ENCODE measurements around the gene SRSF10.
"Not testable (repeated sequence)": the region's sequence is repeated elsewhere in the genome, so short reads cannot be mapped to it uniquely, and the experiment has no call there.

Gene SRSF10

GRCh38 chr1:23996700-23997229, 16.6 kb upstream of the SRSF10 start:
- no peak for DNase-seq

DNA sequence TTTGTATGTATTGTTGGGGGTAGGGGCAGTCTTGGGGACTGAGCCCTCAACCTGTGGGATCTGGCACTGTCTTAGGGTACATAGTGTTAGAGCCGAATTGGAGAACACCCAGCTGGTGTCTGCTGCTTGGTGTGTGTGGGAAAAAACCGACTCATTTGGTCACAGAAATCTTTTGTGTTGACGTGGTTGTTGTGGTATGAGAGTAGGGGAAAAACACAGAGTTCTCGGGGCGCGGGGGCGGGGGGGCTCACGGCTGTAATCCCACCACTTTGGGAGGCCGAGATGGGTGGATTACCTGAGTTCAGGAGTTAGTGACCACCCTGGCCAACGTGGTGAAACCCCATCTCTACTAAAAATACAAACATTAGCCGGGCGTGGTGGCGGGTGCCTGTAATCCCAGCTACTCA, 15.3 kb upstream of the SRSF10 start:
- no peak for DNase-seq

DNA sequence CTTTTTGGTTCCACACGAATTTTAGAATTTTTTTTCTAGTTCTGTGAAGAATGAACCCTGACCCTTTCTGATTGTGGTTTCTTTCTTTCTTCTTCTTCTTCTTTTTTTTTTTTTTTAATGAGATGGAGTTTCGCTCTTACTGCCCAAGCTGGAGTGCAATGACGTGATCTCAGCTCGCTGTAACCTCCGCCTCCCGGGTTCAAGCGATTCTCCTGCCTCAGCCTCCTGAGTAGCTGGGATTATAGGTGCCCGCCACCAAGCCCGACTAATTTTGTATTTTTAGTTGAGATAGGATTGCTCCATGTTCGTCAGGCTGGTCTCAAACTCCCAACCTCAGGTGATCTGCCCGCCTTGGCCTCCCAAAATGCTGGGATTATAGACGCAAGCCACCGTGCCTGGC, 11.9 kb upstream of the SRSF10 start:
- DNase-seq = not testable (repeated sequence)

- no peak for DNase-seq
Observed at GRCh38 chr1:23989263-23989662, 9.1 kb upstream of the SRSF10 start.

DNA sequence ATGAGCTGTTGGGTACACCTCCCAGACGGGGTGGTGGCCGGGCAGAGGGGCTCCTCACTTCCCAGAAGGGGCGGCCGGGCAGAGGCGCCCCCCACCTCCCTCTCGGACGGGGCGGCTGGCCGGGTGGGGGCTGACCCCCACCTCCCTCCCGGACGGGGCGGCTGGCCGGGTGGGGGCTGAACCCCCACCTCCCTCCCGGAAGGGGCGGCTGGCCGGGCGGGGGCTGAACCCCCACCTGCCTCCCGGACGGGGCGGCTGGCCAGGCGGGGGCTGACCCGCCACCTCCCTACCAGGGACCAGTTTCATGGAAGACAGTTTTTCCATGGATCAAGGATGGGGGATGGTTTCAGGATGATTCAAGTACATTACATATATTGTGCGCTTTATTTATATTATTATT, 6.9 kb upstream of the SRSF10 start:
- not testable (repeated sequence) for DNase-seq

DNA sequence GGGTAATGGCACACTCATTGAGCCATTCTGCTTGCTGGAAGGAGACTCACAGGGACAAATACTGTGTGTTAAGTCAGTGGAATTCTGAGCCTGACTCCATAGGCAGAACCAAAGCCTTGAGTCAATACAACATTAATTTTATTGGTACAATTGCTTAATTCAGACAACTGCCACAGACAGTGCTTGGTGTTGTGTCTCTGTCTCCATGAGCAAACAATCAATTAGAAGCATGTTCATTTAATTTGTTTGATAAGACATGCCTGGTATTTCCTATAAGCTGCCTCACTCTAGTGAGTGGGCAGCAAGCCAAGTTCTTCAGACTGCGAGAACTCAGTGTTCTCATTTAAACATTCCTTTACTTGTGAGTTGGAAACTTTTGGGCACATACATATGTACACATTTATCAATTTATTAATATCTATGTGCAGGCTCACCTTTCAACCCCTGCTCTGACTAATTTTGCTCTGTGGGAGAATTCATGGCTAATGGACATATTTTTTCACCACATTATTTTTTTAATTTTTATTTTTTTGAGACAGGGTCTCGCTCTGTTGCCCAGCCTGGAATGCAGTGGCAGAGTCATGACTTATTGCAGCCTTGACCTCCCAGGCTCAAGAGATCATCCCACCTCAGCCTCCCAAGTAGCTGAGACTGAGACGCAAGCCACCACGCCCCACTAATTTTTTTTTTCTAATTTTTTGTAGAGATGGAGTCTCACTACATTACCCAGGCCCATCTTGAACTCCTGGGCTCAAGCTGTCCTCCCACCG, 4.5 kb upstream of the SRSF10 start:
- DNase-seq = no peak

DNA sequence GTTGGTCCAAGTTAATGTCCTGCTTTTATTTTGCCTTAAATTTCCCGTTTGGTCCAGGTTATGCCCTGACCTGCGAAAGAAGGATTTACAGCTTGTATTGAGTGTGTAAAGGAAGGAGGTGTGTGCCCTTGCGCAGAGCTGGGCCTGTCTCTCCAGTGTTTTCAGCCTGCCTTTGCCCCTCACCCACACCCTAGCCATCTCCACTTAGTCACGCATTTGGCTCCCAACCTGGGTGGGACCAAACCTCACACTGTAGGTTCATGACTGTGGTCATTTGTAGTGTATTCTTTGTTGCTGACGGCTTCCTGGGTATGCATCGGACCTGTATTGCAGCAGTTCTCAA, 572 bp upstream of the SRSF10 start:
- no peak for DNase-seq

GRCh38 chr1:23979387-23979880, 693 bp downstream of the SRSF10 start:
- no peak for DNase-seq

DNA sequence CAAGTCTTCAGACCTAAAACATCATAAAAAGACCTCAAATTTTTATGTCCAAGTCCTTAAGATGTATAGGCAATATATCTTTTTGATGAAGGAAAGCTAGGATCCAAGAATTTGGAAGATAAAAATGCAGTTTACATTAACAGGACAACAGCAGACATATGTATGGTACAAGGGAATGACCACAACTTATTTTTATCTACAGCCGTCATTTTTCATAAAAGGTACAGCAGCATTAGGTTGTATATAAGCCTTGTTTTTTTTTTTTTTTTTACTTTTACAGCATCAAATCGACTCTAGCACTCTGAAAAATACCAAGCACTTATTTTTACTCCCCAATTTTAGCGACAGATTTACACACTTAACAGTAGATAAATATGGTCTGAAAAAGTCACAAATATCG, 1.3 kb downstream of the SRSF10 start:
- DNase-seq = no peak

DNA sequence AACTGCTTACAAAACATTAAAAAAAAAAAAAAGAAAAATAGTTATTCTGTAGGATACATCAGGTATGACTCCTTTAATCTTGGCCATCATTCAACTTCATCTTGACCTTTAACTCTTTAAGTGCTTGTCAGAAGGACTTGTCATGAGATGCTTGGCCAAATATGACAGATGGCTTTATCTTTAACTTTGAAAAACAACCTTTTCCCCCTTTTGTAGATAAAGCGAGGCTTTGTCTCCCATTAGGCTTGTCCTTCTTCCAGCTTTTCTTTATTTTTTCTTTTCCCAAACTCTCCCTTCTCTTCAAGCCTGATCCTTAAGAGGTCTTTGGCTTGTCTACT, 2.3 kb downstream of the SRSF10 start:
- DNase-seq = no peak

GRCh38 chr1:23977187-23977853, 2.8 kb downstream of the SRSF10 start:
- DNase-seq = no peak

DNA sequence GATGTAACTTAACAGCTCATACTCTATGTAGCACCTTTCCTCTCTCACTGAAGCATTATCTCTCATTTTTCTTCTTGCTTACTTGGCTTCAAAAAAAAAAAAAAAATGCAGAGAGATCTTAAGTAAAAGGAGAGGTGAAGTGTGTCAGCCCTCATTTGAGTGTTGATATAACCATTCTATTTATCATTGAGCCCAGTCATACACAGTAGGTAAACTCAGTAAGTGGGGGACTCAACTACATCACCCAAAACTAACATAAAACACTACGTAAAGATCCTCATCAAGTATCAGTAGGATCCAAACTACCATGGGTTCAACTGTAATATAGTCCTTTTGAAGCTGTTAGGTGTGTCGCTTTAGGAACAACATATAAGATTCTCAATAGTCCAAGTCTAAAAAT, 12.3 kb downstream of the SRSF10 start:
- DNase-seq = no peak

GRCh38 chr1:23966973-23967493, 13.1 kb downstream of the SRSF10 start:
- no peak for DNase-seq

DNA sequence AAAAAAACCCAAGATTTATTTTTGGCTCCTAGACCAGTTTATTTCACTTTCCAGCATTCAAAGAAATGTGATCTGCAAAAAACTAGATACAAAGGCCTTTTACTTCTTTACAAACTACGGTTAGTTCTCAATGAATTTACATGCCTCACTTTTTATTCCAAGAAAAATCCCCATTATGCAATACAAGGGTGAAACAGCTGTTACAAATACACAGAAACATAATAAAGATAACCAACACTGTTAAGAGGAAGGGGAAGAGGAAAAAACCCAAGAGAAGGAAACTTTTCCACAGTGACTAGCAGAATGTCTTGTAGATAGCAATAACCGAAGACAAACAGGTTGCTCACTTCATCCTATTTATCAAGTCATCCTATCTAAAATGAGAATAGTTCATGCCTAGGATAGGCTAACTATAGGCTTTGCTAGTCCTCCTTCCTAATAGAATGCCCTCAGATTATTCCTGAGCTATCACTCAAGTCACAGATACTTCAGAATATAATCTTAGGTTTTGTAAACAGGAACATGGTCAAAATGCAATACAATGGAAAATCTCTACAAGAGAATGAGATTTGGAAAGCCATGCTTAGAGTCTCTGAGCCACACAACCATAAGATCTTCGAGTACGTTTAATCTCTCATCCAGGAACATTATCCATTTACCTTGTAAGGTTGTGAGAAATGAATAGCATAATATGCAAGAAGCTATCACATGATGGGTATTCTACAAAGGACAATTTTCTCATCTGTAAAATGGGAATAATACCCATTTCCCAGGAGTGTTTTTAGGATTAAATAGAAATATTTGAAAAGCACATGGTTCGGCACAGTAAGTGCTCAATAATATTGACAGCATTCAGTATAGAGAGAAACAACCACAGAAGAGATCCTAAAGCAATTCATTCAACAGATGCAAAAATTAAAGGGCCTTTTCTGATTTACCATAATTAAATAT, 15.1 kb downstream of the SRSF10 start:
- no peak for DNase-seq

DNA sequence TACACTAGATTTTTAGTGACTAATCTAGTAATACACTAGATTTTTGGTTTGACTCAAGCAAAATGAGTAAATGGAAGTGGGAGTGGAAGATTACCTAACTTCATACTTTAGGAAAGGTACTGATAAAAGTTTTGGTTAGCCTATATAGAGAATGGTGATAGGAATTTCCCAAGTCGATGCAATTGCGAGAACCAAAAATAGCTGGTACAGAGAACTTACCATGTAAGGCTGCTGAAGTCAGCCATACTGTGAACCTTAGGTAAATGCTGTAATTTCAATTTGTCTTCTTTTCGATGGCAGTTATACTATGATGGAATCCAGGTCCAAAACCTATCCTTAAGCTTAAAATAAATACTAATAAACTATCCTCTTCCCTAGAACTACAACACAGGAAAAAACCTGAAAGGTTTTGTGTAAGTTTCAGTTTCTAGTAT, 15.9 kb downstream of the SRSF10 start:
- no peak for DNase-seq

DNA sequence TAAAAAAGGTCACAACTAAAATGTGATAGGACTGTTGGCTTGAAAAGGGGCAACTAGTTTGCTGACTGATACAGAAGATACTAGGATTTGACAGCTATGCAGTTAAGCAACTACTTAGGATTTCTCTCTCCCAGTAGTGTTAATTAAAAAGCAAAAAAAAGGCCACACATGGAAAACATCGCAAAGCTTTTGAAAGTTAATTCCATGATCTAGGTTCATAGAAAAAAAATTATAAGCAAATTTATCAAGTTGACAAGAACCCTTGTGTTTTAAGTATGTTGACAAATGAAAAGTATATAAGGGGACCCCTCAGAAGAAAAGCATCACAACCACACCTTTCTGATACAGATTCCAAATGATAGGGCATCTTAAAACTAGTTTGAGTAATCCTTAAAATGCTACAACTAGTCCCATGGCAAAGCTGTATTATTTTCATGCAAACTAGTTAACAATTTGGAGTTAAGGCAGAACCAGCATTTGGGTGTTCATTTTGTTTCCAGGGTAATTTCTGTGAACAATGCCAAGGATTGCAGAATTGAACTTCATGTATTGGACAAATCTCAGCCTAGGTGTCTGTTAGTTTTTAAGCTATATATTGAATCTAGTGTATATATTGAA, 16.4 kb downstream of the SRSF10 start:
- DNase-seq = no peak

- no peak for DNase-seq
Observed at GRCh38 chr1:23960291-23961020, 19.7 kb downstream of the SRSF10 start.

DNA sequence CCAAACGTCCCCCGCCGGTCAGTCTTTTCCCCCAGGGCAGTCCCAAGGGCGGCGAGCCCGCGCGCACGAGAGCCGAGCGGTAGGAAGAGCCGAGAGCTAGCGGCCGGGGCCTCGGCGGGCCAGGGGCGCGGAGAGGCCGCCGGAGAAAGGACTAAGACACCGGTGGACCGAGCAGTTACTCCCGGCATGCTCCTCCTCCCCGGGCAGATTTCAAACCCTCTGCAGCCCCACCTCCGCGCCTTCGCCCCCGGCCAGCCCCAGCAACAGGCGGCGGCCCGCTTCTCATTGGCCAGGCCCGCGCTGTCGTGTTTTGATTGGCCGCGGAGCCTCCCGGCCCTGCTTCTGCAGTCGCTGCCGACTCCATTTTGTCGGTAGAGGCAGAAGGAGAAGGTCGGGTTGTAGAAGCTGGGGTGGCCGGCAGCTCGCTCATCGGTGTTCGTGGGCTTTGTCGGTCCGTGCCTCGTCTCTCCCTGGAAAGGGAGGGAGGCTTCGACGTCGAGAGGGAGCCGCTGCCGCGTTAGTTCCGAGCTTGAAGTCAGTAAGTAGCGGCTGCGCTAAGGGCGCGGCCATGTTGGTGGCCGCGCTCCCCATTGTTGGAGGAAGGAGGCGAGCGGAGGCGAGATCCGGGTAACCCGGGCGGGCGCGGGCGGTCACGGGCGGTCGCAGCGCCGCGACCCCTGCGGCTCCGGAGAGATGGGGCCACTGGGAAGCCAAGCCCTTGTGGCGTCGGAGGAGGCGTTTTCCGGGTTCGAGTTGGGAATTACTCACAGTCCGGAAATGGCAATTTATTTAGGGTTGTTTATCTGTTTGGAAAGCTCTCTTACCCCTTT, 20.5 kb downstream of the SRSF10 start, which contains the start of gene PNRC2:
PNRC2 (plus strand) TSS at position 368 of the 830 bp plus-strand sequence. CDS start 1,630 bp downstream, outside the sequence.
- DNase-seq = peak; percentile 96

DNA sequence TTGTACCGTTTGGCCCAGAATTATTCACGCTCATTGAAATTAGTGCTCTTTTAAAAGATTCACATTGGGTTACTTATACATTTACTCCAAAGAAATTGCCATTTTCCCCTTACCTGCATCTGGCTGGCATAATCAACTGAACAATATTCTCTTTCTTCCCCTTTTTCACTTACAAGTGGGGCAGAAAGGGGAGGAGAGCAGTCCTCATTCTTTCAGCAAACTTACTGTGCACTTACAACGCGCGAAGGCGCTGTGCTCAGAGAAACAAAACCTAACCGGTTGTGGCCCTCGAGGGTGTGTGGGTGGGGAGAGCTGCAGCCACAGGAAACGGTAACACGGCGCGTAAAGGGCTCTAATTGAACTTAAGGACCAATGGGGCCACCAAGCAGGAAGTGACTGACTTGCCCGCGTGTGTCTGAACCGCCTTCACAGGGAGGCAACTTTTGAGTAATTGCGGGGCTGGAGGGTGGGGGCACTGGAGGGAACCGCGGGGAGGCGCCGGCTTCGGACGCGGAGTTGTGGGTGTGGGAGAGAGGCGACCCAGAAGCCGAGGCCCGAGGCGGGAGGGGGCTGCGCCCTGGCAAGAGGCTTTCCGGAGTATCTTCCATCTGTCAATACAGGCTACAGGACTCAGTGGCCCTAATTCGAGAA, 21.2 kb downstream of the SRSF10 start:
- peak; percentile 96 for DNase-seq

All from CD4-positive, alpha-beta T cell treated with Interleukin-17A for 1 hour (primary cell).